OCI-LY1 (cell line): ENCODE data around the gene SAMD8.
"Not testable (repeated sequence)": the region's sequence is repeated elsewhere in the genome, so short reads cannot be mapped to it uniquely, and the experiment has no call there.

ENCODE experiments used
- H2AFZ ChIP-seq: fragments of 200-600 bp; sonication (generic), shearing (Covaris generic); 2 replicates; pipeline ENCODE4 v1.6.0; 2014; ENCODE audit warnings: antibody characterized with exemption, mild to moderate bottlenecking, low read length
- H3F3A ChIP-seq: fragments of 200-600 bp; sonication (generic), shearing (Covaris generic); 2 replicates; pipeline ENCODE4 v1.6.0; 2014; ENCODE audit warnings: mild to moderate bottlenecking, antibody characterized with exemption, low read length, moderate library complexity; ENCODE audit not compliant: insufficient read depth
- H3K27ac ChIP-seq: fragments of 200-600 bp; sonication (generic); 2 replicates; pipeline ENCODE4 v1.5.1; 2014; ENCODE audit warnings: low read length, mixed run types, mild to moderate bottlenecking, low read depth; ENCODE audit not compliant: poor library complexity, severe bottlenecking
- H3K27me3 ChIP-seq: fragments of 200-600 bp; sonication (generic); 2 replicates; pipeline ENCODE4 v1.6.0; 2014; ENCODE audit warnings: antibody characterized with exemption, mild to moderate bottlenecking, low read length, moderate library complexity; ENCODE audit not compliant: insufficient read depth
- H3K36me3 ChIP-seq: fragments of 200-600 bp; sonication (generic); 2 replicates; pipeline ENCODE4 v1.6.1; 2014; ENCODE audit warnings: mild to moderate bottlenecking, antibody characterized with exemption, low read length, moderate library complexity, mixed read lengths; ENCODE audit not compliant: insufficient read depth
- H3K4me1 ChIP-seq: fragments of 200-600 bp; sonication (generic); 2 replicates; pipeline ENCODE4 v1.5.1; 2014; ENCODE audit warnings: mild to moderate bottlenecking, low read length, moderate library complexity; ENCODE audit not compliant: insufficient read depth, severe bottlenecking
- H3K4me2 ChIP-seq: fragments of 200-600 bp; sonication (generic), shearing (Covaris generic); 2 replicates; pipeline ENCODE4 v1.6.1; 2014; ENCODE audit warnings: low read length
- H3K4me3 ChIP-seq: fragments of 200-600 bp; sonication (generic); 2 replicates; pipeline ENCODE4 v1.5.1; 2014; ENCODE audit warnings: low read length, low read depth, mild to moderate bottlenecking, mixed read lengths; ENCODE audit not compliant: poor library complexity, severe bottlenecking
- H3K79me2 ChIP-seq: fragments of 200-600 bp; shearing (Covaris generic); 2 replicates; pipeline ENCODE4 v1.6.1; 2016; ENCODE audit warnings: mixed run types, low read length, mixed read lengths; ENCODE audit not compliant: insufficient read depth
- H3K9ac ChIP-seq: fragments of 200-600 bp; sonication (generic), shearing (Covaris generic); 2 replicates; pipeline ENCODE4 v1.6.1; 2014; ENCODE audit warnings: mild to moderate bottlenecking, low read length, mixed read lengths
- H3K9me2 ChIP-seq: fragments of 200-600 bp; sonication (generic), shearing (Covaris generic); 2 replicates; pipeline ENCODE4 v1.6.1; 2014; ENCODE audit warnings: low read depth, mild to moderate bottlenecking, low read length, mixed read lengths
- H3K9me3 ChIP-seq: fragments of 200-600 bp; shearing (Covaris generic); 2 replicates; pipeline ENCODE4 v1.6.1; 2014; ENCODE audit warnings: low read length, mixed read lengths
- H4K20me1 ChIP-seq: fragments of 200-600 bp; sonication (generic), shearing (Covaris generic); 2 replicates; pipeline ENCODE4 v1.6.0; 2016; ENCODE audit warnings: mild to moderate bottlenecking, low read length; ENCODE audit not compliant: insufficient read depth
- CTCF ChIP-seq: fragments of 200-600 bp; sonication (generic), shearing (Covaris generic); IDR thresholded peaks from 2 replicates; pipeline ENCODE4 v1.5.1; 2017; ENCODE audit warnings: mild to moderate bottlenecking, antibody characterized with exemption, low read length, moderate library complexity, mixed read lengths
- EZH2 ChIP-seq: fragments of 200-600 bp; sonication (generic), shearing (Covaris generic); IDR thresholded peaks from 2 replicates; pipeline ENCODE4 v1.8.0; 2017; ENCODE audit warnings: borderline replicate concordance, mixed run types, mild to moderate bottlenecking, antibody characterized with exemption, low read length, moderate library complexity, mixed read lengths

SAMD8 gene

GRCh38 chr10:75117995-75118394 is 6.5 kb downstream of the SAMD8 start:
- Histone ChIP-seq H3K4me3 (no peak overlapping the region), H3K79me2 (peaks cover 96% of the 10 kb centered on the region), H3K27me3 (no peaks in the 10 kb centered on the region), H3F3A (peaks cover 1% of the 10 kb centered on the region; the same call in 1 of the 2 replicates), H3K9me2 (no peaks in the 10 kb centered on the region), H2AFZ (no peak overlapping the region), H3K4me2 (no peak overlapping the region), H3K4me1 (peaks cover 34% of the 10 kb centered on the region), H3K9ac (no peak overlapping the region), H4K20me1 (no peaks in the 10 kb centered on the region), H3K27ac (no peak overlapping the region), H3K9me3 (no peaks in the 10 kb centered on the region), H3K36me3 (peaks cover 11% of the 10 kb centered on the region; the same call in 1 of the 2 replicates)
- TF ChIP-seq CTCF (no peak), EZH2 (no peak)

GRCh38 chr10:75119444-75120066 is 8.1 kb downstream of the SAMD8 start:
- Histone ChIP-seq H3K36me3 (peaks cover 13% of the 10 kb centered on the region; the same call in 1 of the 2 replicates), H3K79me2 (peaks cover 83% of the 10 kb centered on the region), H3K4me1 (peaks cover 19% of the 10 kb centered on the region)
- H3K9ac ChIP-seq, H3K4me3 ChIP-seq, H3K9me2 ChIP-seq, H4K20me1 ChIP-seq, H3K9me3 ChIP-seq, H2AFZ ChIP-seq, H3F3A ChIP-seq, H3K4me2 ChIP-seq, H3K27ac ChIP-seq, H3K27me3 ChIP-seq: not testable (repeated sequence)

- no peaks in the 10 kb centered on the region for H3K9me3 ChIP-seq
- no peak overlapping the region for H3K27ac ChIP-seq
- no peak overlapping the region for H3K4me3 ChIP-seq
- H3K9me2 ChIP-seq = no peaks in the 10 kb centered on the region
- H2AFZ ChIP-seq = no peak overlapping the region
- H3K36me3 ChIP-seq = peaks cover 20% of the 10 kb centered on the region
- no peak overlapping the region for H3K4me2 ChIP-seq
- no peaks in the 10 kb centered on the region for H3F3A ChIP-seq
- peaks cover 67% of the 10 kb centered on the region for H3K79me2 ChIP-seq
- TF ChIP-seq EZH2 (no peak), CTCF (no peak)
- H4K20me1 ChIP-seq = no peaks in the 10 kb centered on the region
- H3K27me3 ChIP-seq = no peaks in the 10 kb centered on the region
- no peak overlapping the region for H3K9ac ChIP-seq
- peaks cover 10% of the 10 kb centered on the region for H3K4me1 ChIP-seq
These were observed 9.9 kb downstream of the SAMD8 start for GRCh38 chr10:75121322-75121721.

- no peak overlapping the region for H3K4me3 ChIP-seq
- peaks cover 62% of the 10 kb centered on the region for H3K79me2 ChIP-seq
- no peaks in the 10 kb centered on the region for H3K9me3 ChIP-seq
- no peak overlapping the region for H3K4me2 ChIP-seq
- peaks cover 20% of the 10 kb centered on the region for H3K36me3 ChIP-seq
- H3F3A ChIP-seq = no peaks in the 10 kb centered on the region
- H3K9ac ChIP-seq = no peak overlapping the region
- H3K27me3 ChIP-seq = no peaks in the 10 kb centered on the region
- TF ChIP-seq EZH2 (no peak), CTCF (no peak)
- no peak overlapping the region for H3K27ac ChIP-seq
- no peak overlapping the region for H2AFZ ChIP-seq
- peaks cover 18% of the 10 kb centered on the region for H3K4me1 ChIP-seq
- no peaks in the 10 kb centered on the region for H4K20me1 ChIP-seq
- no peaks in the 10 kb centered on the region for H3K9me2 ChIP-seq
These were observed 11.0 kb downstream of the SAMD8 start for GRCh38 chr10:75122505-75122904.
